K562 (cell line): ENCODE results near the gene SERHL2. TPM values are rescaled to one million over a fixed set of nuclear protein-coding genes. Genes with fewer than 3 reads are reported as not detected.
"Not testable (repeated sequence)": the region's sequence is repeated elsewhere in the genome, so short reads cannot be mapped to it uniquely, and the experiment has no call there.

Experiments used
- ATAC-seq: fragments of 200-7000 bp; cut with Tn5 transposase; 3 replicates; pipeline ENCODE4 v1.9.1; 2020; ENCODE audit warnings: moderate library complexity
- BruUV-seq: library from RNA; stranded (reverse); fragments of 400-500 nt; replicated peaks from 2 replicates; lab custom pipeline; 2021; lab: Mats Ljungman, UMichigan
- CTCF ChIA-PET: fragments of 300-600 bp; formaldehyde crosslinking; extraction: SDS; loops from one replicate; lab custom pipeline; 2021; ENCODE audit warnings: low intra/inter-chr PET ratio; lab: Yijun Ruan, JAX
- POLR2A ChIA-PET: fragments of 300-600, 350-650 bp; sonication (Branson Sonifier 250); formaldehyde crosslinking; extraction: SDS; loops from one replicate; lab custom pipeline; 2021; ENCODE audit warnings: antibody characterized with exemption, inconsistent platforms; lab: Yijun Ruan, JAX
- DNase-seq, 4 experiments: peaks; one replicate each; pipeline versions ENCODE4 v3.0.0 to v3.0.0-alpha.2; 2011 to 2018; ENCODE audit warnings: low spot score in 3 of 4, mixed read lengths in 3 of 4; ENCODE audit errors: extremely low read depth in 1 of 4
- FAIRE-seq: peaks from 2 replicates; lab custom pipeline; 2011; peaks lifted over from hg19 to GRCh38; lab: Jason Lieb, UNC
- H2AFZ ChIP-seq: 2 replicates; pipeline ENCODE4 v1.6.0; 2011; ENCODE audit warnings: low read depth, low read length, control low read depth, inconsistent platforms
- H3K27ac ChIP-seq: fragments of 200-600 bp; 3 replicates; pipeline ENCODE4 v1.8.0; 2011; ENCODE audit warnings: low read depth, mild to moderate bottlenecking, control low read depth, inconsistent platforms, low read length, moderate library complexity, mixed read lengths; ENCODE audit errors: extremely low read depth
- H3K27me3 ChIP-seq, 2 experiments: fragments of 300-600 bp in 1 of 2; 2 replicates in 1 of 2; 3 replicates in 1 of 2; pipeline versions ENCODE4 v1.6.0 to v1.8.0; 2011; ENCODE audit warnings: inconsistent platforms in 2 of 2, low read length in 2 of 2, mild to moderate bottlenecking in 1 of 2, mixed read lengths in 1 of 2, moderate library complexity in 1 of 2; ENCODE audit not compliant: control insufficient read depth in 2 of 2, insufficient read depth in 2 of 2
- H3K36me3 ChIP-seq: fragments of 300-600 bp; 3 replicates; pipeline ENCODE4 v1.8.0; 2011; ENCODE audit warnings: mild to moderate bottlenecking, low read length, inconsistent platforms; ENCODE audit not compliant: control insufficient read depth, insufficient read depth
- H3K4me1 ChIP-seq, 2 experiments: fragments of 200-600 bp in 1 of 2; replicated peaks in 1 of 2; 2 replicates in 1 of 2; 3 replicates in 1 of 2; pipeline versions ENCODE4 v1.5.1 to v1.8.0; 2011; ENCODE audit warnings: inconsistent platforms in 2 of 2, low read length in 2 of 2, mild to moderate bottlenecking in 1 of 2, mixed read lengths in 1 of 2, moderate library complexity in 1 of 2; ENCODE audit not compliant: control insufficient read depth in 2 of 2, insufficient read depth in 2 of 2
- H3K4me2 ChIP-seq: 2 replicates; pipeline ENCODE4 v1.6.1; 2011; ENCODE audit warnings: low read length, control low read depth, inconsistent platforms, mixed read lengths; ENCODE audit not compliant: insufficient read depth
- H3K4me3 ChIP-seq: fragments of 200-600 bp; sonication (generic), shearing (Covaris generic); 2 replicates; pipeline ENCODE4 v1.5.1; 2016; ENCODE audit warnings: control low read depth, inconsistent platforms
- H3K79me2 ChIP-seq: fragments of 200-600 bp; 3 replicates; pipeline ENCODE4 v1.8.0; 2011; ENCODE audit warnings: low read length, inconsistent platforms; ENCODE audit not compliant: control insufficient read depth, insufficient read depth
- H3K9ac ChIP-seq, 2 experiments: 2 replicates each; pipeline versions ENCODE4 v1.6.0 to v1.6.1; 2011; ENCODE audit warnings: low read depth in 2 of 2, low read length in 2 of 2, control low read depth in 1 of 2, inconsistent platforms in 1 of 2, mild to moderate bottlenecking in 1 of 2, mixed read lengths in 1 of 2; ENCODE audit not compliant: insufficient read depth in 1 of 2
- H3K9me1 ChIP-seq: one replicate; pipeline ENCODE4 v1.6.0; 2011; ENCODE audit warnings: inconsistent platforms, mild to moderate bottlenecking, low read length, moderate library complexity; ENCODE audit not compliant: control insufficient read depth, insufficient read depth
- H3K9me3 ChIP-seq: replicated peaks from 2 replicates; pipeline ENCODE4 v1.5.1; 2011; ENCODE audit warnings: low read depth, low read length, inconsistent platforms; ENCODE audit not compliant: control insufficient read depth, insufficient read depth
- H4K20me1 ChIP-seq: replicated peaks from 2 replicates; pipeline ENCODE4 v1.6.1; 2011; ENCODE audit warnings: low read length, inconsistent platforms, mixed read lengths; ENCODE audit not compliant: control insufficient read depth, insufficient read depth
- CHD2 ChIP-seq: IDR thresholded peaks from 2 replicates; pipeline ENCODE4 v1.6.1; 2011; ENCODE audit warnings: low read depth, low read length
- POLR2A ChIP-seq: fragments of 450-650 bp; conservative IDR thresholded peaks from 2 replicates; pipeline ENCODE4 v1.6.1; 2016
- POLR2AphosphoS2 ChIP-seq: IDR thresholded peaks from 2 replicates; pipeline ENCODE4 v1.6.1; 2012; ENCODE audit warnings: low read length, improper control_type of control experiment
- POLR2G ChIP-seq: fragments of 200-400 bp; formaldehyde crosslinking; IDR thresholded peaks from 2 replicates; pipeline ENCODE4 v1.6.1; 2017; ENCODE audit warnings: low read depth, mild to moderate bottlenecking, antibody characterized with exemption, low read length, moderate library complexity
- RBFOX2 ChIP-seq: fragments of 200-400 bp; formaldehyde crosslinking; IDR thresholded peaks from 2 replicates; pipeline ENCODE4 v1.6.1; 2017; ENCODE audit warnings: low read depth, mild to moderate bottlenecking, low read length, moderate library complexity
- WGBS: fragments of 100-300 bp; shearing (Covaris generic); methylation state at CpG from one replicate; pipeline ENCODE4 v1.1.6; 2016; ENCODE audit warnings: low coverage, mixed read lengths; ENCODE audit not compliant: insufficient coverage; ENCODE audit errors: missing lambda C conversion rate; 5-methylcytosine and 5-hydroxymethylcytosine counted together
- in situ Hi-C: fragments of 300-500 bp; cut with MboI; formaldehyde crosslinking; loops from 4 replicates; pipeline ENCODE4 v1.15.0; 2018; ENCODE audit warnings: inconsistent platforms, mixed read lengths
- intact Hi-C: fragments of 100-400 bp; cut with micrococcal nuclease; formaldehyde crosslinking; loops from 2 replicates; pipeline ENCODE4 v1.14.2; 2022
- polyA plus RNA-seq, 8 experiments: library from polyadenylated mRNA; depleted of rRNA in 4 of 8; stranded (reverse) in 5 of 8; unstranded in 3 of 8; fragments of >200 nt; fragmentation: Nextera tagmentation in 2 of 8; fragmentation: Illumina TruSeq in 1 of 8; extraction: Ambion mirVana in 2 of 8; extraction: Trizol in 1 of 8; gene quantifications; 2 replicates each; pipeline versions ENCODE4 v1.2.1 to v1.2.3, GENCODE V29; 2011 to 2014; ENCODE audit warnings: inconsistent platforms in 1 of 8, missing spikeins in 1 of 8
- total RNA-seq, 7 experiments: library from RNA; depleted of rRNA in 6 of 7; stranded (reverse); fragments of >200 nt in 6 of 7; fragmentation: Illumina TruSeq in 2 of 7; extraction: Trizol in 2 of 7; gene quantifications; 2 replicates each; pipeline versions ENCODE4 v1.2.1 to v1.2.3, GENCODE V29; 2011 to 2021; ENCODE audit warnings: low replicate concordance in 1 of 7

The SERHL2 gene
- total and polyA plus RNA-seq, 9 of the 15 experiments (the other 6 are each of a cell fraction or from before 2014, with no cell fraction given): 19.9 to 62.6 (median 25.2) TPM

GRCh38 chr22:42570580-42570979 is 16.8 kb downstream of the SERHL2 start:
- POLR2A ChIA-PET: interaction anchor here (1.0 to 1.5 kb wide), 2 partner anchors 11 to 45 kb away, joined by 3 to 4 read pairs; no protein-coding TSS in a partner anchor
- DNase-seq: not testable (repeated sequence)
- TF ChIP-seq POLR2A (peak; percentile 3; the same call in 1 of the 2 replicates), POLR2AphosphoS2 (0 out of 2 replicates have a peak, but pooled peaks have one; percentile 43), RBFOX2 (peak; percentile 7; the same call in 1 of the 2 replicates), CHD2 (0 out of 2 replicates have a peak, but pooled peaks have one; percentile 14)
- TF ChIP-seq, all 486 proteins: peak for 4; not testable (repeated sequence) for 482
- H3K79me2 ChIP-seq, H3K9me1 ChIP-seq, H3K4me3 ChIP-seq, in situ Hi-C loops, ATAC-seq, H3K9me3 ChIP-seq, FAIRE-seq, H3K27ac ChIP-seq, H3K9ac ChIP-seq, H2AFZ ChIP-seq, H4K20me1 ChIP-seq, H3K27me3 ChIP-seq, BruUV-seq, intact Hi-C loops, CTCF ChIA-PET, H3K4me2 ChIP-seq: not testable (repeated sequence)
- H3K4me1 ChIP-seq: peaks cover 0 to 14% of the 10 kb centered on the region in 2 experiments; a peak in 2 of 5 replicates
- WGBS: 71% methylated on average over 5 of the region's 9 CpGs
- peaks cover 32% of the 10 kb centered on the region; the same call in 1 of the 3 replicates for H3K36me3 ChIP-seq

DNA sequence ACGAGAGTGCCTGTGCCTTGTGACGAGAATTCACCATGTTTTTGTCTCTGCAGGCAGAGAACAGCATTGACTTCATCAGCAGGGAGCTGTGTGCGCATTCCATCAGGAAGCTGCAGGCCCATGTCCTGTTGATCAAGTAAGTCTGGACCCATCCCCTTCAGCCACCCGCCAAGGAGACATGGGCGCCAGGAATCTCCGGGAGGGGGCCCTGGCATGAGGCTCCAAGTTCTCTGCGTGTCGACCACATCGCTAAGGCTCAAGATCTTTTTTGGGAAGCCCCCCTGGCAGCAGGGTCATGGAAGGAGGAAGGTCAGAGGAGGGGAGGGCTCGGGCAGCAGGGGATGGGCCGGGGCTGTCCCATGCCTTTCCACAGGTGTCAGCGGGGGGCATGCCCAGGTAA is 17.3 kb downstream of the SERHL2 start:
- H3K9me1 ChIP-seq, POLR2A ChIA-PET, H3K27me3 ChIP-seq, H3K27ac ChIP-seq, H2AFZ ChIP-seq, CTCF ChIA-PET, FAIRE-seq, DNase-seq, H3K4me2 ChIP-seq, ATAC-seq, H3K79me2 ChIP-seq, H3K9me3 ChIP-seq, intact Hi-C loops, H4K20me1 ChIP-seq, H3K9ac ChIP-seq, H3K4me3 ChIP-seq, in situ Hi-C loops, BruUV-seq: not testable (repeated sequence)
- WGBS: 88% methylated on average over 7 of the region's 12 CpGs
- TF ChIP-seq RBFOX2 (0 out of 2 replicates have a peak, but pooled peaks have one; percentile 38), POLR2G (0 out of 2 replicates have a peak, but pooled peaks have one; percentile 41), POLR2A (peak; percentile 61; the same call in 1 of the 2 replicates)
- Histone ChIP-seq H3K4me1 (peaks cover 0 to 14% of the 10 kb centered on the region in 2 experiments; a peak in 2 of 5 replicates), H3K36me3 (peaks cover 28% of the 10 kb centered on the region; the same call in 1 of the 3 replicates)

GRCh38 chr22:42574046-42574445 is 20.3 kb downstream of the SERHL2 start:
- Histone ChIP-seq H3K36me3 (peaks cover 43% of the 10 kb centered on the region; the same call in 1 of the 3 replicates), H3K4me1 (peaks cover 0 to 16% of the 10 kb centered on the region in 2 experiments; a peak in 2 of 5 replicates)
- H3K27ac ChIP-seq, H4K20me1 ChIP-seq, POLR2A ChIA-PET, H3K4me2 ChIP-seq, intact Hi-C loops, H3K9me1 ChIP-seq, DNase-seq, H3K27me3 ChIP-seq, in situ Hi-C loops, H3K9ac ChIP-seq, H3K79me2 ChIP-seq, CTCF ChIA-PET, H2AFZ ChIP-seq, H3K9me3 ChIP-seq, H3K4me3 ChIP-seq: not testable (repeated sequence)
- peak; percentile 82 for FAIRE-seq
- TSS peak; percentile 1 for BruUV-seq
- WGBS: no CpG with 5 or more reads among the region's 1 CpG
- peak; percentile 30; the same call in 2 of the 3 replicates for ATAC-seq
